Skeletal muscle satellite cell (primary cell): ENCODE results near the gene NR3C1.
A peak's percentile ranks its signal among the peaks of the same experiment; 100 is the strongest.

Source experiments
- H3K27me3 ChIP-seq: 2 replicates; pipeline ENCODE4 v1.7.0; 2013; ENCODE audit warnings: low read length; ENCODE audit not compliant: control insufficient read depth, insufficient read depth
- H3K36me3 ChIP-seq: 2 replicates; pipeline ENCODE4 v1.7.0; 2013; ENCODE audit warnings: mild to moderate bottlenecking, control low read depth, low read length; ENCODE audit not compliant: insufficient read depth
- H3K4me1 ChIP-seq: 2 replicates; pipeline ENCODE4 v1.7.0; 2013; ENCODE audit warnings: low read length; ENCODE audit not compliant: control insufficient read depth, insufficient read depth
- H3K4me2 ChIP-seq: 2 replicates; pipeline ENCODE4 v1.7.0; 2013; ENCODE audit warnings: mild to moderate bottlenecking, low read length
- H3K4me3 ChIP-seq: 2 replicates; pipeline ENCODE4 v1.7.0; 2013; ENCODE audit warnings: low read length
- H3K9ac ChIP-seq: 2 replicates; pipeline ENCODE4 v1.7.0; 2013; ENCODE audit warnings: mild to moderate bottlenecking, low read depth, low read length, moderate library complexity
- H3K9me3 ChIP-seq: replicated peaks from 2 replicates; pipeline ENCODE4 v1.7.0; 2013; ENCODE audit warnings: mild to moderate bottlenecking, control low read depth, low read length

The NR3C1 gene

GRCh38 chr5:143312822-143313221, 90.7 kb downstream of the NR3C1 start:
- no peaks in the 10 kb centered on the region for H3K27me3 ChIP-seq
- H3K4me3 ChIP-seq: no peak overlapping the region
- H3K9me3 ChIP-seq: no peaks in the 10 kb centered on the region
- H3K4me1 ChIP-seq: peaks cover 74% of the 10 kb centered on the region
- peak overlapping the region; percentile 21 for H3K9ac ChIP-seq
- H3K36me3 ChIP-seq: peaks cover 33% of the 10 kb centered on the region
- H3K4me2 ChIP-seq: no peak overlapping the region

- peak overlapping the region; percentile 15 for H3K4me2 ChIP-seq
- no peaks in the 10 kb centered on the region for H3K9me3 ChIP-seq
- peaks cover 36% of the 10 kb centered on the region for H3K36me3 ChIP-seq
- H3K9ac ChIP-seq: no peak overlapping the region
- no peaks in the 10 kb centered on the region for H3K27me3 ChIP-seq
- no peak overlapping the region for H3K4me3 ChIP-seq
- H3K4me1 ChIP-seq: peaks cover 65% of the 10 kb centered on the region
These were observed 91.5 kb downstream of the NR3C1 start for GRCh38 chr5:143311955-143312354.

- peaks cover 60% of the 10 kb centered on the region for H3K4me1 ChIP-seq
- peak overlapping the region; percentile 15 for H3K4me2 ChIP-seq
- peaks cover 36% of the 10 kb centered on the region for H3K36me3 ChIP-seq
- no peaks in the 10 kb centered on the region for H3K9me3 ChIP-seq
- no peak overlapping the region for H3K4me3 ChIP-seq
- H3K27me3 ChIP-seq: no peaks in the 10 kb centered on the region
- no peak overlapping the region for H3K9ac ChIP-seq
These were observed 92.1 kb downstream of the NR3C1 start for GRCh38 chr5:143311428-143311827.

- Histone ChIP-seq H3K4me3 (no peak overlapping the region), H3K36me3 (peaks cover 45% of the 10 kb centered on the region), H3K9me3 (peaks cover 4% of the 10 kb centered on the region), H3K4me2 (no peak overlapping the region), H3K27me3 (no peaks in the 10 kb centered on the region), H3K9ac (no peak overlapping the region), H3K4me1 (peaks cover 44% of the 10 kb centered on the region)
These were observed 93.6 kb downstream of the NR3C1 start for GRCh38 chr5:143309661-143310431.

- Histone ChIP-seq H3K4me3 (no peak overlapping the region), H3K4me2 (no peak overlapping the region), H3K27me3 (no peaks in the 10 kb centered on the region), H3K9ac (no peak overlapping the region), H3K9me3 (peaks cover 4% of the 10 kb centered on the region), H3K4me1 (peaks cover 33% of the 10 kb centered on the region), H3K36me3 (peaks cover 50% of the 10 kb centered on the region)
These were observed 94.8 kb downstream of the NR3C1 start for GRCh38 chr5:143308731-143309130.

GRCh38 chr5:143306040-143306439, 97.4 kb downstream of the NR3C1 start:
- Histone ChIP-seq H3K36me3 (peaks cover 38% of the 10 kb centered on the region), H3K9me3 (peaks cover 4% of the 10 kb centered on the region), H3K27me3 (no peaks in the 10 kb centered on the region), H3K4me2 (no peak overlapping the region), H3K9ac (no peak overlapping the region), H3K4me3 (no peak overlapping the region), H3K4me1 (peaks cover 25% of the 10 kb centered on the region)

GRCh38 chr5:143304836-143305475, 98.5 kb downstream of the NR3C1 start:
- H3K9me3 ChIP-seq: peaks cover 4% of the 10 kb centered on the region
- peaks cover 42% of the 10 kb centered on the region for H3K36me3 ChIP-seq
- H3K4me1 ChIP-seq: peaks cover 24% of the 10 kb centered on the region
- no peak overlapping the region for H3K4me2 ChIP-seq
- H3K27me3 ChIP-seq: no peaks in the 10 kb centered on the region
- no peak overlapping the region for H3K9ac ChIP-seq
- no peak overlapping the region for H3K4me3 ChIP-seq

GRCh38 chr5:143302341-143303045, 101.0 kb downstream of the NR3C1 start:
- H3K9me3 ChIP-seq: peaks cover 4% of the 10 kb centered on the region
- no peak overlapping the region for H3K4me3 ChIP-seq
- H3K9ac ChIP-seq: no peak overlapping the region
- H3K27me3 ChIP-seq: no peaks in the 10 kb centered on the region
- H3K36me3 ChIP-seq: peaks cover 39% of the 10 kb centered on the region
- H3K4me2 ChIP-seq: peak overlapping the region; percentile 29
- peaks cover 22% of the 10 kb centered on the region for H3K4me1 ChIP-seq

GRCh38 chr5:143297756-143298155, 105.7 kb downstream of the NR3C1 start:
- Histone ChIP-seq H3K9me3 (no peaks in the 10 kb centered on the region), H3K4me3 (no peak overlapping the region), H3K9ac (no peak overlapping the region), H3K36me3 (peaks cover 60% of the 10 kb centered on the region), H3K27me3 (no peaks in the 10 kb centered on the region), H3K4me2 (no peak overlapping the region), H3K4me1 (peaks cover 19% of the 10 kb centered on the region)

- Histone ChIP-seq H3K4me1 (no peaks in the 10 kb centered on the region), H3K4me2 (no peak overlapping the region), H3K27me3 (no peaks in the 10 kb centered on the region), H3K9ac (no peak overlapping the region), H3K4me3 (no peak overlapping the region), H3K36me3 (peaks cover 42% of the 10 kb centered on the region), H3K9me3 (no peaks in the 10 kb centered on the region)
These were observed 113.4 kb downstream of the NR3C1 start for GRCh38 chr5:143290125-143290524.

GRCh38 chr5:143284521-143284920, 119.0 kb downstream of the NR3C1 start:
- Histone ChIP-seq H3K4me1 (no peaks in the 10 kb centered on the region), H3K9ac (no peak overlapping the region), H3K36me3 (peaks cover 21% of the 10 kb centered on the region)

More at GRCh38 chr5:143284521-143284920, 119.0 kb downstream of the NR3C1 start:
- no peaks in the 10 kb centered on the region for H3K27me3 ChIP-seq
- H3K4me2 ChIP-seq: no peak overlapping the region
- H3K9me3 ChIP-seq: no peaks in the 10 kb centered on the region
- no peak overlapping the region for H3K4me3 ChIP-seq
